Thoracic aorta (tissue), 2 donors: ENCODE data around the gene RFX4. TPM values are rescaled to one million over a fixed set of nuclear protein-coding genes. Genes with fewer than 3 reads are reported as not detected.
A peak's percentile ranks its signal among the peaks of the same experiment; 100 is the strongest.

ENCODE experiments used
- ATAC-seq: fragments of 150-250 bp; one replicate; pipeline ENCODE4 v1.8.0; 2017; ENCODE audit warnings: low read depth; ENCODE audit not compliant: insufficient number of reproducible peaks, low FRiP score
- DNase-seq: peaks from one replicate; pipeline ENCODE4 v3.0.0-alpha.2; 2020; ENCODE audit warnings: low spot score
- H3K27ac ChIP-seq, 2 donors: fragments of 200-600 bp; sonication (generic); 1 replicate in 1 of 2; 2 replicates in 1 of 2; pipeline ENCODE4 v1.5.1; 2016; ENCODE audit warnings: mild to moderate bottlenecking in 2 of 2, moderate library complexity in 2 of 2
- H3K27me3 ChIP-seq: fragments of 200-600 bp; sonication (generic); replicated peaks from 2 replicates; pipeline ENCODE4 v1.6.0; 2016; ENCODE audit warnings: mild to moderate bottlenecking; ENCODE audit not compliant: insufficient read depth
- H3K36me3 ChIP-seq: fragments of 200-600 bp; sonication (generic); one replicate; pipeline ENCODE4 v1.5.1; 2016
- H3K4me1 ChIP-seq, 2 donors: fragments of 200-600 bp; sonication (generic); 1 replicate in 1 of 2; 2 replicates in 1 of 2; pipeline versions ENCODE4 v1.5.1 to v1.6.0; 2016; ENCODE audit warnings: low read depth in 2 of 2, mild to moderate bottlenecking in 1 of 2; ENCODE audit not compliant: control insufficient read depth in 1 of 2
- H3K4me3 ChIP-seq: fragments of 200-600 bp; sonication (generic); 2 replicates; pipeline ENCODE4 v1.5.1; 2016; ENCODE audit warnings: mild to moderate bottlenecking
- H3K9me3 ChIP-seq: fragments of 200-600 bp; sonication (generic); 2 replicates; pipeline ENCODE4 v1.5.1; 2016
- CTCF ChIP-seq: fragments of 200-600 bp; sonication (generic); IDR thresholded peaks from one replicate; pipeline ENCODE4 v1.5.1; 2019; ENCODE audit warnings: antibody characterized with exemption
- total RNA-seq, 2 donors: library from RNA; depleted of rRNA; stranded (reverse); fragments of >200 nt; gene quantifications; one replicate each; pipeline versions ENCODE4 v1.1.0 to v1.2.3, GENCODE V29; 2016

RFX4 gene
- total RNA-seq, 2 donors from 2014 or later: not detected

GRCh38 chr12:106582249-106582591, 584 bp upstream of the RFX4 start:
- H3K9me3 ChIP-seq: no peaks in the 10 kb centered on the region
- H3K36me3 ChIP-seq: no peaks in the 10 kb centered on the region
- H3K27ac ChIP-seq: no peak overlapping the region
- peaks cover 17% of the 10 kb centered on the region for H3K27me3 ChIP-seq
- no peak for TF ChIP-seq CTCF
- H3K4me3 ChIP-seq: peak overlapping the region; percentile 61
- H3K4me1 ChIP-seq: peaks cover 21 to 56% of the 10 kb centered on the region in 2 donors
- ATAC-seq (no peak), DNase-seq (no peak)

GRCh38 chr12:106583242-106584103, 669 bp downstream of the RFX4 start:
- no peaks in the 10 kb centered on the region for H3K36me3 ChIP-seq
- peaks cover 17% of the 10 kb centered on the region for H3K27me3 ChIP-seq
- no peak for ATAC-seq
- H3K9me3 ChIP-seq: no peaks in the 10 kb centered on the region
- H3K27ac ChIP-seq: no peak overlapping the region
- TF ChIP-seq CTCF: no peak
- peaks cover 21 to 56% of the 10 kb centered on the region in 2 donors for H3K4me1 ChIP-seq
- DNase-seq: no peak
- peak overlapping the region; percentile 61 for H3K4me3 ChIP-seq

- Histone ChIP-seq H3K9me3 (no peaks in the 10 kb centered on the region), H3K4me1 (peaks cover 21 to 56% of the 10 kb centered on the region in 2 donors), H3K36me3 (no peaks in the 10 kb centered on the region), H3K4me3 (no peak overlapping the region), H3K27ac (no peak overlapping the region), H3K27me3 (peaks cover 17% of the 10 kb centered on the region)
- DNase-seq (no peak), ATAC-seq (no peak)
- TF ChIP-seq CTCF: no peak
Measured at GRCh38 chr12:106584104-106585064, 1.6 kb downstream of the RFX4 start.

- Histone ChIP-seq H3K4me3 (no peak overlapping the region), H3K9me3 (no peaks in the 10 kb centered on the region), H3K27me3 (peaks cover 17% of the 10 kb centered on the region), H3K4me1 (peaks cover 21 to 56% of the 10 kb centered on the region in 2 donors), H3K36me3 (no peaks in the 10 kb centered on the region), H3K27ac (no peak overlapping the region)
- no peak for TF ChIP-seq CTCF
- no peak for ATAC-seq
- DNase-seq: no peak
Measured at GRCh38 chr12:106585105-106585520, 2.3 kb downstream of the RFX4 start.
